ENCODE data around the gene POMT1.

- TF ChIP-seq, protein P1, sequence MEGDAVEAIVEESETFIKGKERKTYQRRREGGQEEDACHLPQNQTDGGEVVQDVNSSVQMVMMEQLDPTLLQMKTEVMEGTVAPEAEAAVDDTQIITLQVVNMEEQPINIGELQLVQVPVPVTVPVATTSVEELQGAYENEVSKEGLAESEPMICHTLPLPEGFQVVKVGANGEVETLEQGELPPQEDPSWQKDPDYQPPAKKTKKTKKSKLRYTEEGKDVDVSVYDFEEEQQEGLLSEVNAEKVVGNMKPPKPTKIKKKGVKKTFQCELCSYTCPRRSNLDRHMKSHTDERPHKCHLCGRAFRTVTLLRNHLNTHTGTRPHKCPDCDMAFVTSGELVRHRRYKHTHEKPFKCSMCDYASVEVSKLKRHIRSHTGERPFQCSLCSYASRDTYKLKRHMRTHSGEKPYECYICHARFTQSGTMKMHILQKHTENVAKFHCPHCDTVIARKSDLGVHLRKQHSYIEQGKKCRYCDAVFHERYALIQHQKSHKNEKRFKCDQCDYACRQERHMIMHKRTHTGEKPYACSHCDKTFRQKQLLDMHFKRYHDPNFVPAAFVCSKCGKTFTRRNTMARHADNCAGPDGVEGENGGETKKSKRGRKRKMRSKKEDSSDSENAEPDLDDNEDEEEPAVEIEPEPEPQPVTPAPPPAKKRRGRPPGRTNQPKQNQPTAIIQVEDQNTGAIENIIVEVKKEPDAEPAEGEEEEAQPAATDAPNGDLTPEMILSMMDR (IDR thresholded peaks at IDR 0.05; ENCODE audit: low read depth, low read length, poor library complexity, severe bottlenecking), result no peak
- no peak for TF ChIP-seq EZH2phosphoT487 (IDR thresholded peaks at IDR 0.05; ENCODE audit: borderline replicate concordance, low read length)
These were observed 18.5 kb downstream of the POMT1 start for GRCh38 chr9:131521203-131521602.

All from DOHH2 (cell line).